Glutamatergic neuron (in vitro differentiated cells): ENCODE results near the gene ASB1. TPM values are rescaled to one million over a fixed set of nuclear protein-coding genes. Genes with fewer than 3 reads are reported as not detected.
"Not testable (repeated sequence)": the region's sequence is repeated elsewhere in the genome, so short reads cannot be mapped to it uniquely, and the experiment has no call there.

Source experiments
- DNase-seq: peaks from one replicate; pipeline ENCODE4 v3.0.0; 2022
- H3K27ac Mint-ChIP-seq: one replicate; pipeline ENCODE4 v1.8.0; 2020; ENCODE audit warnings: mild to moderate bottlenecking, mixed read lengths, inconsistent platforms; ENCODE audit not compliant: unreplicated experiment
- H3K27me3 Mint-ChIP-seq: one replicate; pipeline ENCODE4 v1.8.0; 2020; ENCODE audit warnings: mild to moderate bottlenecking, moderate library complexity, mixed read lengths, inconsistent platforms; ENCODE audit not compliant: unreplicated experiment
- H3K36me3 Mint-ChIP-seq: one replicate; pipeline ENCODE4 v1.8.0; 2020; ENCODE audit warnings: mild to moderate bottlenecking, mixed read lengths, inconsistent platforms; ENCODE audit not compliant: unreplicated experiment
- H3K4me1 Mint-ChIP-seq: one replicate; pipeline ENCODE4 v1.8.0; 2020; ENCODE audit warnings: mild to moderate bottlenecking, low read depth, mixed read lengths, inconsistent platforms; ENCODE audit not compliant: unreplicated experiment
- H3K4me3 Mint-ChIP-seq: one replicate; pipeline ENCODE4 v1.8.0; 2020; ENCODE audit warnings: mild to moderate bottlenecking, mixed read lengths, inconsistent platforms; ENCODE audit not compliant: unreplicated experiment
- H3K9me3 Mint-ChIP-seq: one replicate; pipeline ENCODE4 v1.8.0; 2020; ENCODE audit warnings: mild to moderate bottlenecking, moderate library complexity, mixed read lengths, inconsistent platforms; ENCODE audit not compliant: unreplicated experiment
- CTCF ChIP-seq: fragments of 200-600 bp; sonication (generic); IDR thresholded peaks from one replicate; pipeline ENCODE4 v1.5.0; 2021; ENCODE audit not compliant: partially characterized antibody, unreplicated experiment
- total RNA-seq: library from RNA; stranded (reverse); fragmentation: NEBNext Ultra II Directional; extraction: Animal tissue kit (Norgen Biotek cat#: 25700); gene quantifications from one replicate; pipeline ENCODE4 v1.2.1, GENCODE V29; 2021; ENCODE audit not compliant: unreplicated experiment

Gene ASB1
- total RNA-seq, 1 donor from 2014 or later: 36.1 TPM

DNA sequence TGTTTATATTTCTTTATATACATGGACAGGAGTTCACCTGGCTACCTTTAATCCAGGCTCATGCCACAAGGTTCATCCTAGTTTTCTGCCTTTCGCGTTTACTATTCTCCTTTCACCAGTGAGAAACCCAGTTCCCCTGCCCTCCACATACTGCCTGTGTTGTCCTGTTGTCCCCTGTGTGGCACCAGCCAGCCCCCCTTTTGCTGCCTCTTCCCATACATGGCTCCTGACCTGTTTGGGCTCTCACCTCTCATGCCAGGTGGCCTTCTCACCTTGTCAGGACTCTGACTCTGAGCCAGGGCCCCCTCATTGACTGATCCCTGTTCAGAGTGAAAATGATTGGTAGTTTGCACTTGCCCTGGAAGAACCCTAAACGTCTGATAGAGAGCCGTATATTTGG, 13.6 kb downstream of the ASB1 start:
- no peak overlapping the region for H3K27ac Mint-ChIP-seq
- no peaks in the 10 kb centered on the region for H3K36me3 Mint-ChIP-seq

DNA sequence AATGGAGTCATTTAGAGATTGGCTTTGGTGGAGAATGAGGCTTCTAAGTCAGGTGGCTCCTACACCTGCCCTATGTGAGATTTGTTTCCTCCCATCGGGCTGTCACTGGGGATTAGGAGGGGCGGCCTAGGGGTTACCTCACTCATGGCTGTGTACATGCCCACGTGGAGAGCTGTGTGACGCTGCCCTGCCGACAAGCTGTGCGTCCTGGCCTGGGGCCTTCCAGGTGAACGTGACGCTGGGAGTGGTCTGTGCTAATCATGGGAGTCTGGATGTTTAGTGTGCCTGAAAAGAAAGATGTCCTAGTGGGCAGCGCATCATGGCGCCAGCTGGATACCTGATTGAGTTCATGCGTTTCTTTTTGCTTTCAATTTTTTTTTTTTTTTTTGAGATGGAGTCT, 14.0 kb downstream of the ASB1 start:
- TF ChIP-seq CTCF: no peak
- Mint-ChIP-seq H3K9me3 (no peaks in the 10 kb centered on the region), H3K27ac (no peak overlapping the region), H3K27me3 (peaks cover 2% of the 10 kb centered on the region), H3K4me3 (no peak overlapping the region), H3K4me1 (peaks cover 17% of the 10 kb centered on the region), H3K36me3 (no peaks in the 10 kb centered on the region)
- DNase-seq: no peak

More for the DNA sequence above, 13.6 kb downstream of the ASB1 start:
- Mint-ChIP-seq H3K4me3 (no peak overlapping the region), H3K9me3 (no peaks in the 10 kb centered on the region), H3K27me3 (peaks cover 2% of the 10 kb centered on the region), H3K4me1 (peaks cover 14% of the 10 kb centered on the region)
- no peak for TF ChIP-seq CTCF
- DNase-seq: no peak

- H3K36me3 Mint-ChIP-seq: peaks cover 1% of the 10 kb centered on the region
- peaks cover 24% of the 10 kb centered on the region for H3K4me1 Mint-ChIP-seq
- H3K27ac Mint-ChIP-seq: peak overlapping the region; percentile 87
- no peak for TF ChIP-seq CTCF
- H3K9me3 Mint-ChIP-seq: no peaks in the 10 kb centered on the region
- peaks cover 2% of the 10 kb centered on the region for H3K27me3 Mint-ChIP-seq
- no peak for DNase-seq
- no peak overlapping the region for H3K4me3 Mint-ChIP-seq
These were observed 14.8 kb downstream of the ASB1 start for GRCh38 chr2:238441262-238442114.

DNA sequence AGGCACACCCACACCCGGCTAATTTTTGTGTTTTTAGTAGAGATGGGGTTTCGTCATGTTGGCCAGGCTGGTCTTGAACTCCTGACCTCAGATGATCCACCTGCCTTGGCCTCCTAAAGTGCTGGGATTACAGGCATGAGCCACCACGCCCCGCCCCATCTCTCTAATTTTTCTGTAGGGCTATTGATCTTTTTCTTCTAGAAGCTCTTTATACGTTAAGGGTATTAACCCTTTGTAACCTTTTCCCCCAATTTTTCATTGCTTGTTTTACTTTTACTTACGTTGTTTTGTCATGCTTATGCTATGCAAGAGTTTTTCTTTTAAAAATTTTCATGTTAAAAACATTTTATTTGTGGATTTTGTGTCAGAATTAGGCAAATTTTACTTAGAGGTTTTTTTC, 15.5 kb downstream of the ASB1 start:
- H3K27me3 Mint-ChIP-seq, DNase-seq, H3K36me3 Mint-ChIP-seq, H3K4me3 Mint-ChIP-seq, H3K27ac Mint-ChIP-seq, H3K9me3 Mint-ChIP-seq: not testable (repeated sequence)
- H3K4me1 Mint-ChIP-seq: peaks cover 28% of the 10 kb centered on the region

- DNase-seq: no peak
- TF ChIP-seq CTCF: no peak
- Mint-ChIP-seq H3K27me3 (peaks cover 6% of the 10 kb centered on the region), H3K36me3 (peaks cover 12% of the 10 kb centered on the region), H3K9me3 (peaks cover 3% of the 10 kb centered on the region), H3K4me3 (no peak overlapping the region), H3K27ac (no peak overlapping the region), H3K4me1 (peaks cover 32% of the 10 kb centered on the region)
These were observed 17.5 kb downstream of the ASB1 start for GRCh38 chr2:238444242-238444641.
